Measurements from ENCODE around the gene DENND4C.
"Not testable (repeated sequence)": the region's sequence is repeated elsewhere in the genome, so short reads cannot be mapped to it uniquely, and the experiment has no call there.

Gene DENND4C

GRCh38 chr9:19266778-19267384, 36.4 kb downstream of the DENND4C start:
- peaks cover 35% of the 10 kb centered on the region for H3K79me2 ChIP-seq
- not testable (repeated sequence) for H3K4me1 ChIP-seq; H3K4me2 ChIP-seq (ENCODE audit: low read length); H3K27ac ChIP-seq; H3K27me3 ChIP-seq (ENCODE audit: control insufficient read depth, insufficient read depth, low read length); H2AFZ ChIP-seq; H3K36me3 ChIP-seq (ENCODE audit: control insufficient read depth, insufficient read depth, low read length); H3K4me3 ChIP-seq (ENCODE audit: low read depth, low read length); H3K9ac ChIP-seq; H3K9me3 ChIP-seq (ENCODE audit: control insufficient read depth, low read length)

GRCh38 chr9:19269582-19269981, 39.1 kb downstream of the DENND4C start:
- H3K4me2 ChIP-seq (ENCODE audit: low read length), result no peak overlapping the region

GRCh38 chr9:19270421-19270949, 40.0 kb downstream of the DENND4C start:
- H3K4me2 ChIP-seq (ENCODE audit: low read length), result no peak overlapping the region
- no peaks in the 10 kb centered on the region for H3K27me3 ChIP-seq (ENCODE audit: control insufficient read depth, insufficient read depth, low read length)
- H3K36me3 ChIP-seq (ENCODE audit: control insufficient read depth, insufficient read depth, low read length), result no peaks in the 10 kb centered on the region
- H3K4me1 ChIP-seq, result no peaks in the 10 kb centered on the region
- no peaks in the 10 kb centered on the region for H3K9me3 ChIP-seq (ENCODE audit: control insufficient read depth, low read length)
- no peak overlapping the region for H3K4me3 ChIP-seq (ENCODE audit: low read depth, low read length)
- peaks cover 26% of the 10 kb centered on the region for H3K79me2 ChIP-seq
- TF ChIP-seq CTCF (IDR thresholded peaks at IDR 0.05), result no peak
- no peak overlapping the region for H2AFZ ChIP-seq
- no peak overlapping the region for H3K9ac ChIP-seq
- H3K27ac ChIP-seq, result no peak overlapping the region

More at GRCh38 chr9:19269582-19269981, 39.1 kb downstream of the DENND4C start:
- Histone ChIP-seq H3K36me3 (ENCODE audit: control insufficient read depth, insufficient read depth, low read length) (no peaks in the 10 kb centered on the region), H2AFZ (no peak overlapping the region), H3K4me1 (no peaks in the 10 kb centered on the region), H3K27ac (no peak overlapping the region), H3K4me3 (ENCODE audit: low read depth, low read length) (no peak overlapping the region), H3K79me2 (peaks cover 28% of the 10 kb centered on the region), H3K9ac (no peak overlapping the region), H3K27me3 (ENCODE audit: control insufficient read depth, insufficient read depth, low read length) (no peaks in the 10 kb centered on the region), H3K9me3 (ENCODE audit: control insufficient read depth, low read length) (no peaks in the 10 kb centered on the region)
- no peak for TF ChIP-seq CTCF (IDR thresholded peaks at IDR 0.05)

GRCh38 chr9:19271081-19271480, 40.6 kb downstream of the DENND4C start:
- H3K9ac ChIP-seq, result no peak overlapping the region
- H3K27ac ChIP-seq, result no peak overlapping the region
- no peaks in the 10 kb centered on the region for H3K4me1 ChIP-seq
- H3K36me3 ChIP-seq (ENCODE audit: control insufficient read depth, insufficient read depth, low read length), result no peaks in the 10 kb centered on the region
- H3K9me3 ChIP-seq (ENCODE audit: control insufficient read depth, low read length), result no peaks in the 10 kb centered on the region
- no peak overlapping the region for H3K4me3 ChIP-seq (ENCODE audit: low read depth, low read length)
- no peaks in the 10 kb centered on the region for H3K27me3 ChIP-seq (ENCODE audit: control insufficient read depth, insufficient read depth, low read length)
- no peak for TF ChIP-seq CTCF (IDR thresholded peaks at IDR 0.05)
- H3K4me2 ChIP-seq (ENCODE audit: low read length), result no peak overlapping the region
- no peak overlapping the region for H2AFZ ChIP-seq
- peaks cover 26% of the 10 kb centered on the region for H3K79me2 ChIP-seq

- Histone ChIP-seq H3K9ac (no peak overlapping the region), H3K27me3 (ENCODE audit: control insufficient read depth, insufficient read depth, low read length) (no peaks in the 10 kb centered on the region), H3K4me2 (ENCODE audit: low read length) (no peak overlapping the region), H3K27ac (no peak overlapping the region), H3K4me3 (ENCODE audit: low read depth, low read length) (no peak overlapping the region), H3K79me2 (peaks cover 11% of the 10 kb centered on the region), H3K9me3 (ENCODE audit: control insufficient read depth, low read length) (no peaks in the 10 kb centered on the region), H3K36me3 (ENCODE audit: control insufficient read depth, insufficient read depth, low read length) (no peaks in the 10 kb centered on the region), H3K4me1 (no peaks in the 10 kb centered on the region), H2AFZ (no peak overlapping the region)
- TF ChIP-seq CTCF (IDR thresholded peaks at IDR 0.05), result no peak
Measured at GRCh38 chr9:19281801-19282200, 51.3 kb downstream of the DENND4C start.
